Body of pancreas (tissue), 4 donors: Measurements from ENCODE around the gene PPFIBP2.

Source experiments
- POLR2A ChIP-seq, 3 donors: fragments of 450-650 bp; IDR thresholded peaks; one replicate each; pipeline ENCODE4 v1.6.1; 2016; ENCODE audit warnings: antibody characterized with exemption in 3 of 3, mild to moderate bottlenecking in 2 of 3
- TF ChIP-seq, protein P1 (sequence below), 7 experiments: fragments of 450-650 bp in 4 of 7; fragments of 200-600 bp in 3 of 7; sonication (generic) in 3 of 7; IDR thresholded peaks; one replicate each; pipeline ENCODE4 v1.5.1; 2016 to 2019; ENCODE audit warnings: antibody characterized with exemption in 7 of 7

DNA sequence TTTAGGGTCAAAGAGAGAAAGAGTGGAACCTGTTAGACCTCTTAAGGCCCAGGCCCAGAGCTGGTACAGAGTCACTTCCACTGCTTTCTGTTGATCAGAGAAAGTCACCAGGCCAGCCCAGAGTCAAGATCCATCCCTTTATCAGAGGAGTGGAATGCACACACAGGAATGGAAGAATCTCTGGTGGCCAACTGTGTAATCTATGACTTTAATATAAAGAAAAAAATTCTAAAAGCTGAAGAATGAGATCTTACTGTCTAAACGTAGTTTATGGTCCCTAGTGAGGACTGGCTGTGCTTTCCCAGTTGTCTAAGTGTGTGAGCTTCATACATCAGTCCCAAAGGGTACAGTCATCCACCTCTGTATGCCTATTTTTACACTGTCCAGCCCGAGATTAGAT, 51.0 kb downstream of the PPFIBP2 start:
- TF ChIP-seq, protein P1, sequence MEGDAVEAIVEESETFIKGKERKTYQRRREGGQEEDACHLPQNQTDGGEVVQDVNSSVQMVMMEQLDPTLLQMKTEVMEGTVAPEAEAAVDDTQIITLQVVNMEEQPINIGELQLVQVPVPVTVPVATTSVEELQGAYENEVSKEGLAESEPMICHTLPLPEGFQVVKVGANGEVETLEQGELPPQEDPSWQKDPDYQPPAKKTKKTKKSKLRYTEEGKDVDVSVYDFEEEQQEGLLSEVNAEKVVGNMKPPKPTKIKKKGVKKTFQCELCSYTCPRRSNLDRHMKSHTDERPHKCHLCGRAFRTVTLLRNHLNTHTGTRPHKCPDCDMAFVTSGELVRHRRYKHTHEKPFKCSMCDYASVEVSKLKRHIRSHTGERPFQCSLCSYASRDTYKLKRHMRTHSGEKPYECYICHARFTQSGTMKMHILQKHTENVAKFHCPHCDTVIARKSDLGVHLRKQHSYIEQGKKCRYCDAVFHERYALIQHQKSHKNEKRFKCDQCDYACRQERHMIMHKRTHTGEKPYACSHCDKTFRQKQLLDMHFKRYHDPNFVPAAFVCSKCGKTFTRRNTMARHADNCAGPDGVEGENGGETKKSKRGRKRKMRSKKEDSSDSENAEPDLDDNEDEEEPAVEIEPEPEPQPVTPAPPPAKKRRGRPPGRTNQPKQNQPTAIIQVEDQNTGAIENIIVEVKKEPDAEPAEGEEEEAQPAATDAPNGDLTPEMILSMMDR (IDR thresholded peaks at IDR 0.05) = no peak
- no peak for TF ChIP-seq POLR2A (IDR thresholded peaks at IDR 0.05)
